Left lung (tissue), 10 donors: ENCODE measurements around the gene GPSM1. TPM values are rescaled to one million over a fixed set of nuclear protein-coding genes. Genes with fewer than 3 reads are reported as not detected.
"Not testable (repeated sequence)": the region's sequence is repeated elsewhere in the genome, so short reads cannot be mapped to it uniquely, and the experiment has no call there.

ENCODE experiments used
- ATAC-seq: fragments of 200-7000 bp; cut with Tn5 transposase; one replicate; pipeline ENCODE4 v1.9.1; 2020; ENCODE audit warnings: moderate library complexity
- DNase-seq, 4 donors: peaks; one replicate each; pipeline ENCODE4 v3.0.0-alpha.2; 2013 to 2020
- H3K27ac ChIP-seq, 2 donors: fragments of 200-600 bp; sonication (generic) in 1 of 2; one replicate each; pipeline versions ENCODE4 v1.5.0 to v1.8.0; 2020 to 2021
- H3K27me3 ChIP-seq, 2 donors: fragments of 200-600 bp; sonication (generic) in 1 of 2; one replicate each; pipeline versions ENCODE4 v1.5.0 to v1.8.0; 2020 to 2021
- H3K36me3 ChIP-seq, 2 donors: fragments of 200-600 bp; sonication (generic) in 1 of 2; one replicate each; pipeline versions ENCODE4 v1.5.0 to v1.8.0; 2020 to 2021
- H3K4me1 ChIP-seq, 2 donors: fragments of 200-600 bp; one replicate each; pipeline ENCODE4 v1.8.0; 2021
- H3K4me3 ChIP-seq, 2 donors: fragments of 200-600 bp; sonication (generic) in 1 of 2; one replicate each; pipeline versions ENCODE4 v1.5.0 to v1.8.0; 2020 to 2021; ENCODE audit warnings: mild to moderate bottlenecking in 1 of 2
- H3K9me3 ChIP-seq, 2 donors: fragments of 200-600 bp; sonication (generic) in 1 of 2; one replicate each; pipeline versions ENCODE4 v1.5.0 to v1.8.0; 2020 to 2021
- intact Hi-C, 2 donors: fragments of 100-400 bp; cut with DNase I; formaldehyde crosslinking; loops; one replicate each; pipeline versions ENCODE4 v1.11.2 to v1.14.2; 2022
- polyA plus RNA-seq, 6 donors: library from polyadenylated mRNA; unstranded; fragments of 120-200 nt; gene quantifications; one replicate each; pipeline ENCODE4 v1.2.1, GENCODE V29; 2013; ENCODE audit not compliant: insufficient read length in 6 of 6
- total RNA-seq, 2 donors: library from RNA; stranded (reverse); fragmentation: NEBNext Ultra II Directional; extraction: Animal tissue kit (Norgen Biotek cat#: 25700); gene quantifications; one replicate each; pipeline ENCODE4 v1.2.1, GENCODE V29; 2021
- TF ChIP-seq, protein P1 (sequence below), 2 donors: fragments of 200-600 bp; sonication (generic) in 1 of 2; IDR thresholded peaks; one replicate each; pipeline versions ENCODE4 v1.5.0 to v1.8.0; 2021; ENCODE audit warnings: antibody characterized with exemption in 2 of 2
- donor health status: DM: no; HTN: yes; CAD: no.
- donor health status: DM: no; HTN: no; CAD: no.

The GPSM1 gene
- total and polyA plus RNA-seq, 8 donors, result 21.7 to 84.3 (median 52.7) TPM

- Histone ChIP-seq H3K27me3 (no peaks in the 10 kb centered on the region), H3K27ac (no peak overlapping the region), H3K4me3 (no peak overlapping the region), H3K4me1 (peaks cover 10 to 14% of the 10 kb centered on the region in 2 donors), H3K9me3 (no peaks in the 10 kb centered on the region), H3K36me3 (no peaks in the 10 kb centered on the region)
- DNase-seq, result no peak
- no peak for ATAC-seq
- TF ChIP-seq, protein P1, sequence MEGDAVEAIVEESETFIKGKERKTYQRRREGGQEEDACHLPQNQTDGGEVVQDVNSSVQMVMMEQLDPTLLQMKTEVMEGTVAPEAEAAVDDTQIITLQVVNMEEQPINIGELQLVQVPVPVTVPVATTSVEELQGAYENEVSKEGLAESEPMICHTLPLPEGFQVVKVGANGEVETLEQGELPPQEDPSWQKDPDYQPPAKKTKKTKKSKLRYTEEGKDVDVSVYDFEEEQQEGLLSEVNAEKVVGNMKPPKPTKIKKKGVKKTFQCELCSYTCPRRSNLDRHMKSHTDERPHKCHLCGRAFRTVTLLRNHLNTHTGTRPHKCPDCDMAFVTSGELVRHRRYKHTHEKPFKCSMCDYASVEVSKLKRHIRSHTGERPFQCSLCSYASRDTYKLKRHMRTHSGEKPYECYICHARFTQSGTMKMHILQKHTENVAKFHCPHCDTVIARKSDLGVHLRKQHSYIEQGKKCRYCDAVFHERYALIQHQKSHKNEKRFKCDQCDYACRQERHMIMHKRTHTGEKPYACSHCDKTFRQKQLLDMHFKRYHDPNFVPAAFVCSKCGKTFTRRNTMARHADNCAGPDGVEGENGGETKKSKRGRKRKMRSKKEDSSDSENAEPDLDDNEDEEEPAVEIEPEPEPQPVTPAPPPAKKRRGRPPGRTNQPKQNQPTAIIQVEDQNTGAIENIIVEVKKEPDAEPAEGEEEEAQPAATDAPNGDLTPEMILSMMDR (IDR thresholded peaks at IDR 0.05), result no peak
- intact Hi-C loops, result no loop called here
These were observed 22.2 kb downstream of the GPSM1 start for GRCh38 chr9:136349546-136349945.

DNA sequence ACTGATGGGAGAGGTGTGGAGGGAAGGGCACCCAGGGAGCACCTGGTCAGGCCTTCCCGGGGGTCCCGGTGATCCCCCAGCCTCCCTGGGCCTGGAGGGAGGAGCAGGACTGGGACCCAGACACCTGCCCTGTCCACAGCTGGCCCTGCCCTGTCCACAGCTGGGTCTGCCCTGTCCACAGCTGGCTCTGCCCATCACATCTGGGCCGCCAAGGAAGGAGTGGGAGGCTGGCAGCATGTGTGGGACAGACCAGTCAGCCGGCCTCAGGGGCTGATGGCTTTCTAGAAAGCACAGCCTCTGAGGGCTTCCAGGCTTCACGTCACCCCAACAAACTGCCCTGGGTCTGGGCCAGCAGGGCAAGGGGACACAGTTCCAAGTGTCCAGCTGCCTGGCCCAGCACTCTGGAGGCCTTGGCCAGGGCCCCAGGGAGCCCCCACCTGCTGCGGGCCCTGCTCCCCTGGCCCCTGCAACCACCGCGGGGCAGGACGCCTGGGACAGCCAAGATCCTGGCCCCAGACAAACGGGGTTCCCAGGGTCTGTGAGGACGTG is 24.0 kb downstream of the GPSM1 start:
- no peaks in the 10 kb centered on the region for H3K9me3 ChIP-seq
- DNase-seq (no peak), ATAC-seq (no peak)
- no peaks in the 10 kb centered on the region for H3K27me3 ChIP-seq
- no peak overlapping the region for H3K27ac ChIP-seq
- TF ChIP-seq, protein P1 (IDR thresholded peaks at IDR 0.05), result no peak
- peaks cover 0 to 2% of the 10 kb centered on the region in 2 donors for H3K36me3 ChIP-seq
- intact Hi-C loops, result no loop called here
- peaks cover 0 to 7% of the 10 kb centered on the region in 2 donors for H3K4me1 ChIP-seq
- H3K4me3 ChIP-seq, result no peak overlapping the region

DNA sequence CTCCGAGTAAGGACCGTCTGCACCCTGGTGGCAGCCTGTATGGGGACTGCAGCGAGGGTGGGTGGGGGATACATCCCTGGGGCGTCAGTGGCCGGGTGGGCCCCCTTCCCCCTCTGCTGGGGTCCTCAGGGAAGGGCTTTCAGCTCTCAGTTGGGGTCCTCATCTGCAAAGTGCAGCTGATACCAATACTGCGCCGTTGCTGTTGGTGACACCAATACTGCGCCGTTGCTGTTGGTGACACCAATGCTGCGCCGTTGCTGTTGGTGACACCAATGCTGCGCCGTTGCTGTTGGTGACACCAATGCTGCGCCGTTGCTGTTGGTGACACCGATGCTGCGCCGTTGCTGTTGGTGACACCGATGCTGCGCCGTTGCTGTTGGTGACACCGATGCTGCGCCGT is 24.5 kb downstream of the GPSM1 start:
- H3K4me3 ChIP-seq, ATAC-seq, H3K36me3 ChIP-seq, H3K27ac ChIP-seq, H3K27me3 ChIP-seq, intact Hi-C loops, H3K9me3 ChIP-seq, H3K4me1 ChIP-seq, DNase-seq: not testable (repeated sequence)

DNA sequence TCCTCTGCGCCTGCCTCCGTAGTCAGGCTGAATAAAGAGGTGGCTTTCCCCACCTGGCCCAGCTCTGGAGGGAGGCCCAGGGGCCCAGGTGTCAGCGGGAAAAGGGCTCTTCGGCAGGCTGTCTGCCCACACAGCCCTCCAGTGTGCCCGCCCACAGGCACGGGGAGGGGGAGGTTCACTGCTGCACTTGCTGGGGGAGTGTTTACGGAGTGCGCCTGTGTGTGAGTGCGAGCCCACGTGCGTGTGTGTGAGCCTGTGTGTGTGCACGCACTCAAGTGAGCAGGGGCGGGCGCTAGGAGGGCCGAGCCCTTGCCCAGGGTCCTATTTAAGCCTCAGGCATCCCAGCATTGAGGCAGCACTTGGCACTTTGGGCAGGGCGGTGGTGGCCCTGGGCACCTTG is 25.3 kb downstream of the GPSM1 start:
- Histone ChIP-seq H3K9me3 (no peaks in the 10 kb centered on the region), H3K4me1 (no peaks in the 10 kb centered on the region), H3K4me3 (no peak overlapping the region), H3K27me3 (no peaks in the 10 kb centered on the region), H3K36me3 (peaks cover 0 to 11% of the 10 kb centered on the region in 2 donors), H3K27ac (no peak overlapping the region)
- TF ChIP-seq, protein P1 (IDR thresholded peaks at IDR 0.05), result no peak
- peak; percentile 72 for ATAC-seq
- DNase-seq, result peak in 1 of 4 donors; percentile 86
- intact Hi-C loops, result no loop called here

DNA sequence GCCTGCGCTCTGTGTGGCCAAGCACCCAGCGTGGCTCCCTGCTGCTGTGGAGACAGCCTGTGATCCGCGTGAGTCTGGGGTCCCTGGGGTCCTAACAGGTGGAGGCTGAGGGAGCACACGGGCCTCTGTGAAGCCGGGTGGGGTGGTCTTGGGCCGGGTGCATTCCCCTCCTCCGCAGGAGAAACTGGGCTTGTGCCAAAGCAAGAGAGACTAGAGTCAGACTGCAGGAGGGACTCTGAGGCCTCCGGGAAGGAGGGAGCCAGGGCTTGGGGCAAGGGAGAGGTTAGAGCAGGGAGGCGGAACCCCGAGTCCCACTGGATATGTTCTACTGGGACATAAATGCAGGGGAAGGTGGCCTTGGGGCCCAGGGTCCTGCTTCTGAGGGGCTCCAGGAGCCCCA is 25.7 kb downstream of the GPSM1 start:
- DNase-seq (no peak), ATAC-seq (no peak)
- H3K9me3 ChIP-seq, result no peaks in the 10 kb centered on the region
- H3K27me3 ChIP-seq, result no peaks in the 10 kb centered on the region
- no peak overlapping the region for H3K27ac ChIP-seq
- intact Hi-C loops, result no loop called here
- H3K36me3 ChIP-seq, result peaks cover 0 to 12% of the 10 kb centered on the region in 2 donors
- no peaks in the 10 kb centered on the region for H3K4me1 ChIP-seq
- no peak overlapping the region for H3K4me3 ChIP-seq
- TF ChIP-seq, protein P1 (IDR thresholded peaks at IDR 0.05), result no peak
